Hematopoietic multipotent progenitor cell treated with erythropoietin and hydrocortisone succinate and interleukin-3 and kit ligand, for 17 days (in vitro differentiated cells): ENCODE results near the gene HK1.
A peak's percentile ranks its signal among the peaks of the same experiment; 100 is the strongest.

ENCODE experiments used
- DNase-seq: peaks from one replicate; pipeline ENCODE4 v3.0.0-alpha.2; 2015; ENCODE audit warnings: low spot score

The HK1 gene

GRCh38 chr10:69406302-69406811, 128.1 kb downstream of the HK1 start:
- no peak for DNase-seq

- DNase-seq, result no peak
Observed at GRCh38 chr10:69406816-69407580, 128.7 kb downstream of the HK1 start.

DNA sequence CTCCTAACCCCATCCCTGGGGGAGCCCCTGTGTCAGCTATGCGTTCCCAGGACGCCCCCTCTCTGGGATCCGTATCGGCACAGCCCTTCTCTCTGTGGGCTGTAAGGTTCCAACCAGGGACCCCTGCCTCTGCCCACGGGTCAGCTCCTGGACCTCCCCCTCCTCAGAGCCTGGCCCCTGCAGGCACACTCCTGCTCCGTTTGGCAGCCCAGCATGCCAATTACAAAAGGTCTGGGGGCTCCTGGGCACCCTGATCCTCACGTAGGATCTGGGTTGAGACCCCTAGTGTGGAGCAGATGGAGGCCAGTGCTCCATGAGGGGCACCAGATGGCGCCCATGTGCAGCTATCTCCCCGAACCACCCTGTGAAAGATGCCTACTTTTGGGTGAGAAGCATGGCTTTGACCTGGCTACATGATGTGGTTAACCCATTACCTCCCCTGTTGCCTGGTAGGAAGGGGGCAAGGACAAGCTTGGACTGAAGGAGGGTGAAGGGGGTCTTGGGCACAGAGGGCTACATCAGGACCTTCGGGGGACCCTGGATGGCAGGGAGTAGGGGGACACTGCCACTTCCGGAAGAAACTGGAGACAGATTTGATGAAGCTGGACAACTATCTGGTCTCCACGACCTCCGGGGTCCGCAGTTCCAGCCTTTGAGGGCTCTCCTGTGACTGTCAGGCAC, 129.5 kb downstream of the HK1 start:
- DNase-seq, result no peak

DNA sequence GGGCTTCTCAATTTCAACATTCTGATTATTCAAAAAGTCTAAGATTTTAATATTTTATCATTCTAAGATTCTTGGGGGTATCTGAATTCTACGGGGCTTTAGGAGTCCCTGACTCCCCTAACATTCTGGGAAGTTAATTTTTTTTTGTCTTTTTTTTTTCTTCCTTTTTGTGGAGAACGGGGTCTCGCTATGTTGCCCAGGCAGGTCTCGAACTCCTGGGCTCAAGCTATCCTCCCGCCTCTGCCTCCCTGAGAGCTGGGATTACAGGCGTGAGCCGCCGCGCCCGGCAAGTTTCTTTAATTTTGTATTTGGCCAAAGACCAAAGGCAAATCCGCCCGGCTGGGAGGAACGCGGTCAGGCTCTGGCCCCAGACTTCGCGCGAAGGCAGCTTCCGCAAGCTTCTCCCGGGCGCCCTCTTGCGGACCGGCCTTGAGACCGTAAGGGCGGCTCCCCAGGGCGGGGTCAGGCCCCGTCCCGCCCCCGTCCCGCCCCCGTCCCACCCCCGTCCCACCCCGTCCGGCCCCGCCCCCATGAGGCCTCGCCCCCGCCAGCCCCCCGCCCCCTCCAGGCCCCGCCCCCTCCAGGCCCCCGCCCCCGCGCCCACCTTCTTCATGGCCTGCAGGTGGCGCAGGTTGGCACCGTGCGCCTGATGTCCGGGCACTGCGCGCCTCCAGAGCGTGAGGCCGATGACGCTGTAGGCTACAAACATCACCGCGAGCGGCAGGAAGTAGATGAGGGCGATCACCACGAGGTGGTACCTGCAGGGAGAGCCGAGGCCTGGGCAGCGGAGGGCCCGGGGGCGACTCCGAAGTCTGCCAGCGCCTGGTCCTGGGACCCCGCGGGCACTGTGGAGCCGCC, 130.3 kb downstream of the HK1 start:
- DNase-seq, result peak; percentile 94

- no peak for DNase-seq
Observed at GRCh38 chr10:69409176-69409495, 130.8 kb downstream of the HK1 start.

- DNase-seq, result no peak
Observed at GRCh38 chr10:69409968-69410367, 131.7 kb downstream of the HK1 start.

DNA sequence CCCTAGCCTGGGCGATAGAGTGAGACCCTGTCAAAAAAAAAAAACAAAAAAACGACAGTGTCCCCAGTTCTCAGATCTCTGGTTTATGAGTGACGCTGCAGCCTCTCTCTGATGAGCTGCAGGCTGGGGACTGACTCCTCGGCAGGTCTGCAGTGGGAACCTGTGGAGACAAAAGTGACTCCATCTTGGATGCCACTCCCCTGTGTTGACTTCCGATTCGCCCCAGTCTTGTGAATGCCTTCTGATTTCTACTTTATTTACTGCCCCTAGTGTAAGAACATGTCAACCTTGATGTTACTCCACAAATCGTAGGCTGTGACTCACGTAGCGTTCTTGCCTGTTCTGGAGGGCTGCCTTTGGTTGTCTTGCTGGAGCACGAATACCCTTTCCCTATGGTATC, 132.2 kb downstream of the HK1 start:
- no peak for DNase-seq

DNA sequence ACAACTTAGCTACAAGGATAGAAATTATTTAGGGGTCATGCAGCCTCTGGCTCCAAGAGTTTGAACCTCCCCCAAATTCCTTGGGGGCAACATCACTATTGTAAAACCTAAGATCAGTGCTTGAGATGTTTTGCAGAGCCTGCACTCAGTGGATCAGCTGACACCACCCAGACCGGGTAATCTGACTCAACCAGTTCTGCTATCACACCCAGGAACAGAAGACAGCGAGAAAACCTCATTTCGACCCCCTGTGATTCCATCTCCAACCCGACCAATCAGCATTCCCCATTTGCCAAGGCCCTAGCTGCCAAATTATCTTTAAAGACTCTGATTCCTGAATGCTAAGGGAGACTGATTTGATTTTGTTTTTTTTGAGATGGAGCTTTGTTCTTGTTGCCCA, 133.2 kb downstream of the HK1 start:
- no peak for DNase-seq

DNA sequence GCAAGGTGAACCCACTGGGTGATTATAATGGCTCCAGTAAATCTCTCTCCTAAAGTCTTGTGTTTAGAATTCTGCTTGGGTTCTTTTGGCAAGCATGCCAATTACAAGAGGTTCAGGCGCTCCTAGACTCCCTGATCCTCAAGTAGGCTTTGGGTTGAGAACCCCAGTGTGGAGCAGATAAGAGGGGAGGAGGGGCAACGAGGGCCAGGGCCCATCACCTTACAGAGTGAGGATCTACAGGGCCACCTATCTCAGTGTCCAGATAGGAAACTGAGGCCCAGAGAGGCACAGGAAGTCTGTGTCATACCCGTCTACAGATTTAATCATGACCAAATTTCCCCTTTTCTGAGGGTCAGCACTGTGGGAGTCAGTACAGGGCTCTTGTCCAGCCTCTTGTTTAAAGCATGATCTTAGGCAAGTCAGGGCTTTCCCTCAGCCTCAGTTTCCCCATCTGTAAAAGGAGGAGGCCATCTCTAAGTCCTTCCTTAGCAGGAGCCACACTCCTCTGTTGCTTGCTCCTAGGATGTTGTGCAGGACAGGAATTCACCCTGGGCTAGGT, 134.0 kb downstream of the HK1 start:
- DNase-seq, result no peak

DNA sequence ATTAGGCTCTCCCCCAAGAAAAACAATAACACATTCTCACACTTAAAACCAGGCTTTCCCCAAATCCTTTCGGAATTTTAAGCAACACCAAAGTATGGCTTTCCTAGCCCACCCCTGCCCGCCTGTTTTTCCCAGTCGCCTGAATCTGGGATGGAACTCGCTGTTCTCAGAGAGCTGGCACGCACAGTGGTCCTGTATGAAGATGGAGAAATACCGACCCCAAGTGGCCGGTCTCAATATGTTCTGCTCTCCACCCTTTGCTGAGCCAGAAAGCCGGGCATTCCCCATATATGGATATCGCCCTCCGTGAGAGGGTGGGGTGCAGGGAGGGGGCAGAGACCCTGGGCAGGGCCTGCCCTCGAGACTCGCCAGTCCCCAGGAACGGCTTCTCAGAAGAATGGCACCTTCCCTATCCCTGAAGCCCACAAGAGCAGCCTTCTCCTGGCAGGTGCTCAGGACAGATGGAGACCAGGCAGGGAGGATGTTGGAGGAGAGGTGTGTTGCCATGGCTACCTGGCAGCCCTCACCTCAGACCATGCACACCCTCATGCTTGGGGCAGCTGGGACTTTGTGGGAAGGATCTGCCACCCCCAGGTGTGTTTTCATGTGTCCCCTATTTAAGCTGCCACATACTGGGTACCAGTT, 135.0 kb downstream of the HK1 start:
- peak; percentile 68 for DNase-seq

DNA sequence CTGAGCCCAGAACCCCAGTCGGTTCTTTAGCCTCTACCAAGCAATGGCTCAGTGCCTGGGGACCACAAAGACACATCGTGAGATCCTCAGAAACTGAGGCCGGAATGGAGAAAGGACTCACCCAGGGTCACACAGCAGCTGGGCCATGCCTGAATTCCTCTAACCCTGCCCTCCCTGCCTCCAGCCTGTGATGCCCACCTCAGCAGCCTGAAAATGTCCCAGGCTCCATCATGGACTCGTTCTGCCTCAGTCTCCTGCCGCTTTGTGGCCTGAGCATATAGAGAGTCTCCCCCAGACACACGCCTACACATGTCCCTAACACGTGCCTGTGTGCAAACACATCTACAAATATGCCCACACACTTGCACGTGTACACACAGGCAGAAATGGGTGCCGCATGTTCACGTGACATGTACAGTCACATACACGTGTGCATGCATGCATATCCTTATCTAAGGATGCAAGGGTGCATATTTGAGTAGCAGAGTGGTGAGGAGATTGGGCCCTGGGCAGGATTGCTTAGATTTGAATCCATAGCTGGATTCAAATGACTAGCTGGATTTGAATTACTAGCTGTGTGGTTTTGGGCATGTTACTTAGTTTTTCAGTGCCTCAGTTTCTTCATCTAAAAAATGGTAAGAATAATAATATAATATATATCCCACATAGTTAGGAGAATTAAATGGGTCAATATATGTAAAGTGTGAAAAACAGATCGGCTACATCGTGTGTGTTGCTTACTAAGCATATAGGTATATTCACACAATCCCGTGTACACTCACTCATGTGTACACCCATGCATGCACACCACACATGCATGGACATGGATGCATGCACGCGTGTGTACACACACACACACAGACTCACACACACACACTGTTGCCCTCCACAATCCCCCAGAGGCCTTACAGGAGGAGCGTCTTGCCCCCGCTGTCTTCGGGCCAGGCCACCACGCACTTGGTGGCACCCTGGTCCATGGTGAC, 136.0 kb downstream of the HK1 start:
- no peak for DNase-seq

- no peak for DNase-seq
Observed at GRCh38 chr10:69415049-69415448, 136.8 kb downstream of the HK1 start.

GRCh38 chr10:69415951-69416350, 137.7 kb downstream of the HK1 start:
- no peak for DNase-seq

GRCh38 chr10:69416695-69417094, 138.4 kb downstream of the HK1 start, which contains the start of gene TACR2:
Gene TACR2, minus strand, starts transcription at chr10:69416918. Its CDS starts 595 bp downstream, at chr10:69416323.
- DNase-seq, result no peak

- no peak for DNase-seq
Observed at GRCh38 chr10:69417542-69417941, 139.2 kb downstream of the HK1 start.

DNA sequence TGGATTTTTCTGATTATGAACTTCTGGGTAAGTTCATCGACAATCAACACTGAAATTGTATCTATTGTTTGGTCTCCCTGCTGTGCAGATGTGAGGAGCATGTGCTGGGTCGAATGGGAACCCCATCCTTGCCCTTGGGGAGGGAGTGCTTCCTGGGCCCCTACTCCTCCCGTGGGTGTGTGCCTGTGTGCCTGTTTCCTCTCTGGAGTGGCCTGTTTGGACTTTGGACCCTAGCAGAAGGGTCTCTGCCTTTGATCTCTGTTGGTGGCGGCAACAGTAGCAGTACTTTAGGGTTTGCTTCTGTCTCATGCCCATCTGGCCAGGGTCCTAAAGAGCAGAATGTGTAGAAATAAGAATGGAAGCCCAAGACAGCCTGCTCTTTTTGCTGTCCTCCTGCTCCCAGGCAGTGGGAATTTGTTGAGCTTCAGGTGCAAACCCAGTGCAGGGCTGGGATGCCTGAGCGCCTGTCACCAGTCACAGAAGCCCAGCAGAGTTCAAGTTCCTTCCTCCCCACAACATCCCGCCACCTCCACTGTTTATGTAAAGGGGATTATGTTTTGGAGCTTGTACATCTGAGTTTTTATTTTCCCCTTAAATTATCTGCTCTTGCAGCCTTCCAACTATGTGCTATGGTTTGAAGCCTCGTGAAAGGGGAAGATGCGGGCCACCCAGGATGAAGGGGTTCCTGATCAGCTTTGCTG, 139.9 kb downstream of the HK1 start:
- DNase-seq, result no peak

GRCh38 chr10:69419096-69419743, 140.9 kb downstream of the HK1 start:
- DNase-seq, result no peak

GRCh38 chr10:69419744-69420126, 141.4 kb downstream of the HK1 start:
- DNase-seq, result no peak

DNA sequence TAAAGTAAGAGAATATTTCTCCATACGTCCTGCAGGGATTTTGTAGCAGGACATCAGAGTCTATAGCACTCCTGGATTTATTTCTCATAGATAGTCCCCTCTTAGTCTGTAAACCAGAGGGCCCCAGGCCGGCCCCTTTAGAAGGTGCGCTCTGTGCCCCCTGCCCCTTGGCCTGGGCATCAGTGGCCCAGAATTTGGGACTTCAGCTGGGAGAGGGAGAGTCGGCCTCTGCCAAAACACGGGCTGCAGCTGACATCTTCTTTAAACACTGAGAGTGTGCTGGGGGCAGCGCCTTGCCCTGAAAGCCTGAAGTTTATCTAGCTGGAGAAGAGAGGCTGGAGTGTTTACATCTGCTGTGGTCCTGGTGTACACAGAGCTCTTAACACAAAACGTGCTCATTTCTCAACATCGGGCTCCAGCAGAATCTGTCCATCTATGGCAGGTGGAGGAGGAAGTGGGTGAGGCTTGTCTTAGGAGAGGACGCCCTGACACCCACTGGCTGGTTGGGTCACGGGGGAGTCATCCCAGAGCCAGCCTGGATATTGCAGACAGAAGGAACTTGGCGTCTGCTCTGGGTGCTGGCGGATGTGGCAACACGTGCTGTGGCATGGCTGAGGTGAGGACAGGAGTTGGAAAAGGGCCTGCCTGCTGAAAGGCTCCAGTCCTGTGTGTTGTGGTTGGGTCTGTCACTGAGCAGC, 143.5 kb downstream of the HK1 start:
- DNase-seq, result no peak
